GM18907 (cell line): ENCODE measurements around the gene CCDC40.

Experiments used
- ATAC-seq: cut with Tn5 transposase; IDR thresholded peaks from one replicate; pipeline ENCODE4 v1.9.1; 2021; ENCODE audit warnings: mild to moderate bottlenecking, moderate library complexity; ENCODE audit not compliant: unreplicated experiment

The CCDC40 gene

GRCh38 chr17:80132906-80133625 lies 96.6 kb downstream of the CCDC40 start:
- no peak for ATAC-seq

GRCh38 chr17:80133626-80133970 lies 97.2 kb downstream of the CCDC40 start:
- ATAC-seq: no peak

- ATAC-seq: no peak
Measured at GRCh38 chr17:80137131-80137530, 100.7 kb downstream of the CCDC40 start.

- no peak for ATAC-seq
Measured at GRCh38 chr17:80138856-80139426, 102.5 kb downstream of the CCDC40 start.

- no peak for ATAC-seq
Measured at GRCh38 chr17:80141463-80142165, 105.2 kb downstream of the CCDC40 start.

GRCh38 chr17:80142929-80143328 lies 106.5 kb downstream of the CCDC40 start:
- no peak for ATAC-seq

GRCh38 chr17:80145076-80146075 lies 108.9 kb downstream of the CCDC40 start:
- no peak for ATAC-seq

- peak; percentile 27 for ATAC-seq
Measured at GRCh38 chr17:80146121-80147034, 109.9 kb downstream of the CCDC40 start.

- peak; percentile 84 for ATAC-seq
Measured at GRCh38 chr17:80147035-80147822, 110.8 kb downstream of the CCDC40 start, which contains the start of gene EIF4A3. Gene EIF4A3 (minus strand): TSS chr17:80147128. CDS start chr17:80146961, 167 bp downstream.
